ENCODE measurements around the gene TMEM178B.
"Not testable (repeated sequence)": the region's sequence is repeated elsewhere in the genome, so short reads cannot be mapped to it uniquely, and the experiment has no call there.

TMEM178B gene

DNA sequence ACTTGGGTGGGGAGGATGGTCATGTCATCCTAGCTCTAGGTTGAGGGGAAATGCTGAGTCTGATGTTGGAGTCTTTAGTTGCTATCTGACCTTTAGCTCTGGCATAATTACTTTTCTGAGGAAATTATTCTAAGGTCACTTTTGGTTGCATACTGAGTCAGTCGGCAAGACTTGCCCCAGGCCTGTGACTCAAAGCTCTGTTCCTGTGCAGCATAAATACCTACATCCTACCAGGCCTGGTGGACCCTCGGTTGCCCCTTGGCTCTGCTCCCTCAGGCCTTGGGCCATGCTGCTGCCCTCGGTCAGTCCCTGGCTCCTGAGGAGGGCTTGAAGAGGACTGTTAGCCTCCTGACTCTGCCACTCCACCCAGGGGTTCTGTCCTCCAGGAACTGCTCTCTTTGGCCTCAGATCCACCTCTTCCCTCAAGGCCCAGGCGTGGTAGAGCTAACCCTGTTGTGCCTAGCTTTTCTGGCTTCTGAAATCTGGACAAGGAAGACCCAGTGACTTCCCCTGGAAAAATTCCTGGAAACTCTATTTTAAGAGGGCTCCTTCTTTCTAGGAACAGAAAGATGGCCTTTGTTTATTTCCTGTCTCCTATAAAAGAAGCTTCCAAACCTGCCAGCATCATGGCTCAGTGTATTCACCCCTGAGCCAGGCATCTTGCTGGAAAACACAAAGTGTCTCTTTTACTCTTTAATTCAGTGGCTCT, 71.2 kb downstream of the TMEM178B start:
- DNase-seq, result no peak

DNA sequence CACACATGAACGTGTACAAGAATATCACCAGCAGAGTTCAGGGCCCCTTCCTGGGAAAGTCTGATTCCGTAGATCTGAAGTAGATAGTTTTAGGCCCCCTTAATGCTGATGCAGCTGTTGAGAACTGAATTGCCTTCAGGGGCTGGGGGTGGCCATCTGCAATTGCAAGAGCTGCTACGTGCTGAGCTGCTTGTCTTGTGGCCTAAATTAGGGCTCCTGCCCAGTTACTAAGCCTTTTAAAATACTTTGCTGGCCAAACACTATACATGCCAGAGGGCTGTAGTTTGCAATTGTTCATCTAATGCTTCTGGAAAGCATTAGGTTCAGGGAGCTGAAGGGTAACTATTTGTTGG, 71.7 kb downstream of the TMEM178B start:
- no peak for DNase-seq

DNA sequence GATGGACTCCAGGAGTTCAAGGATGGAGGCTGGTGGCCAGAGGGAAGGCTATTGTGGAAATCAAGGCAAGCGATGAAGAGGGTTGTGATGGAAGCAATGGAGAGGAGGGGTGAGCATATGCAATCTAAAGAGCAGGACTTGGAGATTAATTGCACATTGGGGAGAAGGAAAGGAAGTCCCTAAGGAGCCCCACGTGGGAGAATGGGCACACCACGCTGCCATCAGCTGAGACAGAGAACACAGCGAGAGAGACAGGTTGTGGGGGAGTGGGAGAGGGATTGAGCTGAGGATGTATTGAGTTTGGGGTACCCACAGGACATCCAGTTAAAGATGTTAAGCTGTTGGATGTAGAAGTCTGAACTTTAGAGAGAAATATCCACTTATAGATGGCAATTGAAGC, 73.6 kb downstream of the TMEM178B start:
- no peak for DNase-seq

DNA sequence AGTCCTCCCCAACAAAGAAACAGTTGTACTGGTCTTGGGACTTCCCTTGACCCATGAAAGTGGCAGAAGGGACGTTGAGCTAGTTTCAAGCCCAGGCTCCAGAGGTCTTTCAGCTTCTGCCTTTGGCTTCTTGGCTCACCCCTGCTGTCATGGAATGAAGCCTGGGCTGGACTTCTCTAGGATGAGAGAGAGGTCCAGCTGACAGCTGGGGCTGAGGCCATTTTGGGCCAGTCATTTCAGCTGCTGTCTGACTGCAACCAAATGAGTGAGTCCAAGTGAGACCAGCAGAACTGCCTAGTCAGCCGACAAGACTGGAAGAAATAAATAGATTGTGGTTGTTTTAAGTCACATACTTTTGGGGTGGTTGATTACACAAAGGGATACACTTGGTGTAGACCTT, 76.6 kb downstream of the TMEM178B start:
- no peak for DNase-seq

DNA sequence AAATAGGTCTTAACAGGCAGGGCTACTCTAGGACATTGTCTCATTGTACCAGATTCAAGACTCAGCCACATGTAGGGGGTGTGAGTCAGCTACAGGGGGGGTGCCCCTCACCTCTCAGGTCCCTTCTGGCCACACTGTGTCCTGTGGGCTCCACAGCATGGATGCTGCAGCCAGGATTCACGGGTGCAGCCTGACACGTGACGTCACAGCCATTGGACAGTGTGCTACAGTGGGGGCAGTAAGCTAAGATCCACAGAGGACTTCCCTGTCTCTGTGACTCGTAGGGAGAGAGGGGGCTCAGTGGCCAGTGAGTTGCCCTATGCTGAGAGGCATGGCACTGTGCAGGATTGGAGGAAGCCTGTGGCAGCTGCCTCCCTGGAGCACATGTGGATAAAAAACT, 77.9 kb downstream of the TMEM178B start:
- DNase-seq, result no peak

DNA sequence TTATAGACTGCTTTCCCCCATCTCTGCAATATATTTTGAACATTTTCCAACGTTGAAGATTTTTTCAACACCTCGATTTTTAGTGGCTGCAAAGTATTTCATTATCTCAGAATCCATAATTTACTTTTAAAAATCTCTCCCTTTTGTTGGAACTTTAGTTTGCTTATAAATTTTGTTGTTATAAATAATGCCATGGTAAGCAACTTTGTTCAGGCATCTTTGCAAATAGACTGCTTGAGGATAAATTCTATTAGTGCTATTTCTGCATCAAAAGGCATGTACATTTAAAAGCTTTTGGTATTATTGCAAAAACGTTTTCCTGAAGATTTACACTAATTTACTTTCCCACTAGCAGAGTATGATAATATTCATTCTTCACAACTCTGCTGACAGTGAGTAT, 79.4 kb downstream of the TMEM178B start:
- DNase-seq, result no peak

DNA sequence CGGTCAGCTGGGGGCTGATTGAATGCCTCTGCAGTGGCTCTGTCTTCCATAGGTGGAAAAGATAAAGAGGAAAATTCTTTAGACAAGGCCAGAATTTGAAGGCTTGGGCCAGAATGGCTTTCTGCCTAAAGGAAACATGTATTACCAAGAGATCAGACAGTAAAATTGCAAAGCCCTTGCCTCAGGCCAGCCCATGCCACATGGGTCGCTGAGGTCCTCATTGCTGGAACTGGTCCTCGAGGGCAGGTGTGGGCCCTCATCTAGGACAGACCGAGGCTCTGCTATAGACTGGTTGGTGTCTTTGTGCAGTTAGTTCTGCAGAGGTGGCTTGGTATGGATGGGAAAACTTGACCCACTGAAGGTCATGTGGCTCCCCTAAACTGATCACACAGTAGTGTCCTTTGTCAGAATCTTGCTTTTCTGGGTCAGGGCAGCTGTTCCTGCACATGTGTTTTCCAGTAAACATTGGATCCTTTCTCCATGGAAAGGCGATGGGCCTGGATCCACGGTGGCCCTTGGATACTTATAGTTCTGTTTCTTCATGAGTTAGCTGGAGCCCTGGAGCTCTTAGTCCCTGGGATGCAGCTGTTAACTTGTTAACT, 80.4 kb downstream of the TMEM178B start:
- DNase-seq, result no peak

DNA sequence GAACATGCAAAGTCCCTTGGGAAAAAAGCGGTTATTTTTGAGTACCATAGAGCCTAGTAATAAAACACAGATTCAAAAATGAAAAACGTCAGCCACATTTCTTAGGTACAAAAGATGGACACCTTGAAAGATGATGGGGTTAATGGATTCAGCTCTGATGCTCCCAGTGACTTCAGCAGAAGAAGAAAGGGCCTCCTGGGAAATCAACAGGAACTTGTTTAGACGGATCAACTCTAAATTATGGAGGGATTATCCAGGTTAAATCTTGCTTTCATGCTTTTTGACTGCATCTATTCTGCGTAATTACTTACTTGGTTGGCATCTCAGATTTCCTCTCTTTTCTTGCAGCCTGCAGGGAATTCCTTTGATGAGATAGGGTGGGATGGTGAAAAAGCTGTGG, 82.5 kb downstream of the TMEM178B start:
- DNase-seq, result no peak

DNA sequence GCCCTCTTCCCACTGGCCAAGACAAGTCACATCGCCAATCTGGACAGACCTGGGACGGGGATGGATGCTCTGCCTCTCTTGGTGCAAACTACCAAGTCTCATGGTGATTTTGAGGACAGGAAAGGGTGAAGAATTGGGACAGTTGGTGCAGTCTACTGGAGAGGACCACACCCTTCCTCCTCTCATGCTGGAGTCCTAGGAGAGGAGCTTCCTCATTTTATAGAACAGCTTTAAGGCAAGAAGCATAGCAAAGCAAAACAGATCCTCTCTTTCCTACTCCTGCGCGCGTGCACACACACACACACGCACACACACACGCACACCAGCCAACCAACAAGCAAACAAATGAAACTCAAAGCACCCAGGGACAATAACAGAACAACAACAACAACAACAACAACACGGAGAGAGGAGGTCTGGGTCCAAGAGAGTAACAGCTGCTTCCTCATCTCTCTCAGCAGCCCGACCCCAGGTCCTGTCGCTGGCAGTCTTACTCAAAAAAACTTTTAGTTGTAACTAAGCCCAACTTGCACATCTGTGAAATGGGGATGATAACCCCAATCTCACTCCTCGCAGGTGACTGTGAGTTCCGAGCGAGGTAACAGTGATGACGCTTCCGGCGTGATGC, 83.4 kb downstream of the TMEM178B start:
- DNase-seq, result no peak

DNA sequence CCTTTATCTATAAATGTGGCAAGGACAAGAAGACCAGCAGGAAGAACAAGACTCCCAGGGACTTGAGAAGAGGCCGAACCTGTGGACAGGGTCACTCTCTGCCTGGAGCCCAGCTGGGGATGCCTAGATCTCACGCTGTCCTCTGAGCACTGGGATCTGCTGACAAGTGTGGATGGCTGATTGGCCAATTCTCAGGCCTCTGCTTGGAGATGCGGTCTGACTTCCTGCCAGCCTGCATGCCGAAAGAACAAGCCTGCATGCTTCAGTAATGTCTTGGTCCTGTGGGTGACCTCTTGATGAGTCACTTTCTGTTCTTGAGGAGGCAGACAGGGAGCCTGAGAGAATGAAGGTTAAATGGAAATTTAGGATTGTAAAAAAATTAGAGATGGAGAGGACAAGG, 84.7 kb downstream of the TMEM178B start:
- no peak for DNase-seq

DNA sequence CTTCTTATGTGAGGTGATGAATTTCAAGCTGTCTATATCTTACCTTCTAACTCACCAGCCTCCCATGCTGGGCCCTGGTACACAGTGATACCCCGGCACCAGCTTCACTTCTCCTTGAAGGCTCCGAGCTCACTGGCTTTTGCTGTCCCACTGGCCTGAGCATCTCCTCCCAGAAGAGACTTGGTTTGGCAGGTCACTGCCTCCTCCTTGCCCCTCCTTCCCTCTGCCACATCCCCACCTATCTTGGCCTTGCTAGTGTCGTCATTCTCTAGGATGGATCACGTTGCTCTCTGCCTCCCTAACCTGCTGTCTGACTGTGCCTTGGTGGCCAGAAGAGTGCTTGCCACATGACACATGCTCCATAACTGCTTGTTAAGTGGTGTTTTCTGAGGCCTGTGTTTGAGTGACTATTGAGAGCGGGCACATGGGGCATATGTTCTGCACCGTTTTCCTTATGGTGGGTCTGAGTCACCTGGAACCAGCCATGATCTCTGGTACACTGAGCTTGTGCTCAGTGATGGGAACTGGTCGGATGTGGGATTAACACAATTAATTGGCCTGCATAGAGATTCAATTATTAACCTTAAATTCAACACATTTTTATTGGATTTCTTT, 86.5 kb downstream of the TMEM178B start:
- no peak for DNase-seq

DNA sequence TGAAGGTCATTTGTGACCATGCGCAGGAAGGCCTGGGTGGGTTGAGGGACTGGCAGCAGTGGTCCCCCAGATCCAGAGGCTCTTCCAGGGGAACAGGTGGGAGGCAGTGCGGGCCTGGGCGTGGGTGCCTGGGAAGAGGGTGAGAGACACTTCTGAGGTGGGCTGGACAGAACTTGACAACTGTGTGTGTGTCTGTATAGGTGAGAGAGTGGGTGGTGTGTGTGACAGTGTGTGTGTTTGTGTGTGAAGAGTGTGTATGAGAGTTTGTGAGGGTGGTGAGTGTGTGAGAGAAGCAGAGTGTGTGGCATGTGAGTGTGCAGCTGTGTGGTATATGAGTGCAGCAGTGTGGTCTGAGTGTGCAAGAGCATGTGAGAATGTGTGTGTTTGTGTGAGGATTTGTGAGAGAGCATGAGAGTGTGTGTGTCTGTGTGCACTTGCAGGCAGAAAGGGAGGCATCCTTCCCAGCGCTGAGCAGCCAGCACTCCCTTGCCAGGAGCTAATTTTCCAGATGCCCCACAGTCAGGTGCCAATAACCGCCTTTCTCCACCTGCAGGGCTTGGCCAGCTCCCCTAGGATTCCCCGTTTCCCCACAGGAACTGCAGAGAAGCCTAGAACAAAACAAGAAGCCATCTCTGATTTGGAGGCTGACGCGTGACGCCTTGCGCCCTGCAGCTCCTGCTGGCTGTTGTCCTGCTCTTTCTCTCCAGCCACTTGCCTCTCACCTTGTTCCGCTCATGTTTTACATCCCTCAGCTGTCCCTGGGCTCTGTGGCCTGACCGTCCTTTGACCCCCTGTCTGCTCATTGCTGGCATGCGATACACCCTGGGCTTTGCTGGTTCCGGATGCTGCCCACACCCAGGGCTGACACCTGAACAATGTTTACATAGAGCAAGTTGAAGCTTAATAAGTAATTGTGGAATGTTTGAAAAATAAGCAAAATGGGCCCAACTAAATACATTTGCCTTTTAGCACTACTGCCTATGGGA, 88.0 kb downstream of the TMEM178B start:
- no peak for DNase-seq

DNA sequence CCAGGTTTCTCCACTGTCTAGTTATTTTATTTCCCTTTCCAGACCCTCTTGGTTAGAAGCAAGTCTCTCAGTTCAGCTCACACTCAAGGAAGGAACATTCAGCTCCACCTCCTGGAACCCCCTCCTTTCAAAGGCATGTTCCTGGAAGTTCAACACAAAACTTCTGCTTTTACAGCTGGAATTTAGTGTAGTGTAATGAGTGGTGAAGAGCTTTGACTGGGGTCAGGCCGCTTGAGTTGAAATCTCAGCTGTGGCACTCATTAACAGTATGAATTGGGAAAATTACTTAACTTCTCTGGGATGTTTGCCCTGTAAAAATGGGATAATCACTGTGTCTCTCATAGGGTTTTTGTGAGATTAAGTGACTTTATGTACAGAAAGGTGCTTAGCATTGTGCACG, 91.7 kb downstream of the TMEM178B start:
- DNase-seq, result no peak

DNA sequence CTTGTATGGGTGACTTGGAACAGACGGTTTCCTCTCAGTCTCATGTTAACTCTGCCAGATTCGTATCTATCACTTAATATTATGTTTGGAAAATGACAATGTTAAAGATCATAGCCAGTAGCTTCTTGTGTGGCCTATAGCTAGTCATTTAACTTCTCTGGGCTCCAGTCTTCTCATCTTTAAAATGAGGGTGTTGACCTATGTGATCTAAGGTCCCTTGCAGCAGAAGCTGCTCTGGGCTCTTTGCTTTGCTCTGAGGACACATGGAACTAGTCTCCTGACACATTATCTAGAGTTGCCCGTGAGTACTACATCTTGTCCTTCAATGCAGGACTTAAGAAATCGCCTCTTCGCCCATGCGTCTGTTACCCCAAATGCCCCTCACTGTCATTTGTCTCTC, 93.1 kb downstream of the TMEM178B start:
- no peak for DNase-seq

DNA sequence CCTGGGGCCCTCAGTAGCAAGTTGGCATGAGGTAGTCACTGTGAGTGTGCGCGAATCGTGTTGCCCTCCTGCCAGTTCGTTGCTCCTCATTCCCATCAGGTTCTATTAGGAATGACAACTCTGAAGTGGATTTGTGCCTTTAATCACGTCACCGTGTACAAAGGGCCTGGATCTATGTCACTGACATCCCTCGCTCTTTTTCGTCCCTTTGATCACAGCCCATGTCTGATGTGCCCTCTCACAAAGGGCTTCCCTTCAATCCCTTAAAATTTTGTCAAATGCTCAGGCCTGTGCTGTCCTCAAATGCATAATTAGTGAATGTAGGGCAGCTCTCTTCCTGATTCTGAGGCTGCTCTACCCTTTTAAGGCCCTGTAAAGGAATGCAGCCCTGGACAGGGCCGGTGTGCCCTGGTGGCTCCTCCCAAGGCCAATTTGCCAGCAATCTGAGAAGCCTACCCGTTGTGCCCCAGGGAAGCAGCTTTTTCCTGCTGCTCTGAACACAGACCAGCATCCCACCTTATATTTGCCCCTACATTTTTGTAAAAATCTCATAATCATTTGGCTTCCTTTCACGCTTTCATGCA, 93.6 kb downstream of the TMEM178B start:
- DNase-seq, result no peak

DNA sequence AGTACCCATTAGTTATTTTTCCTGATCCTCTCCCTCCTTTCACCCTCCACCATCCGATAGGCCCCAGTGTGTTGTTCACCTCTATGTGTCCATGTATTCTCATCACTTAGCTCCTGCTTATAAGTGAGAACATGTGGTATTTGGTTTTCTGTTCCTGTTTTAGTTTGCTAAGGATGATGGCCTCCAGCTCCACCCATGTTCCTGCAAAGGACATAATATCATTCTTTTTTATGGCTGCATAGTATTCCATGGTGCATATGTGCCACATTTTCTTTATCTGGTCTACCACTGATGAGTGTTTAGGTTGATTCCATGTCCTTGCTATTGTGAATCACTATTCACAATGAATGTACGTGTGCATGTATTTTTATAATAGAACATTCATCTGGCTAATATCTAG, 95.3 kb downstream of the TMEM178B start:
- DNase-seq, result not testable (repeated sequence)

DNA sequence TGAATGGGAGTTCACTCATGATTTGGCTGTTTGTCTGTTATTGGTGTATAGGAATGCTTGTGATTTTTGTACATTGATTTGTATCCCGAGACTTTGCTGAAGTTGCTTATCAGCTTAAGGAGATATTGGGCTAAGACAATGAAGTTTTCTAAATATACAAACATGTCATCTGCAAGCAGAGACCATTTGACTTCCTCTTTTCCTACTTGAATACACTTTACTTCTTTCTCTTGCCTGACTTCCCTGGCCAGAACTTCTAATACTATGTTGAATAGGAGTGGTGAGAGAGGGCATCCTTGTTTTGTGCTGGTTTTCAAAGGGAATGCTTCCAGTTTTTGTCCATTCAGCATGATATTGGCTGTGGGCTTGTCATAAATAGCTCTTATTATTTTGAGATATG, 101.9 kb downstream of the TMEM178B start:
- not testable (repeated sequence) for DNase-seq

DNA sequence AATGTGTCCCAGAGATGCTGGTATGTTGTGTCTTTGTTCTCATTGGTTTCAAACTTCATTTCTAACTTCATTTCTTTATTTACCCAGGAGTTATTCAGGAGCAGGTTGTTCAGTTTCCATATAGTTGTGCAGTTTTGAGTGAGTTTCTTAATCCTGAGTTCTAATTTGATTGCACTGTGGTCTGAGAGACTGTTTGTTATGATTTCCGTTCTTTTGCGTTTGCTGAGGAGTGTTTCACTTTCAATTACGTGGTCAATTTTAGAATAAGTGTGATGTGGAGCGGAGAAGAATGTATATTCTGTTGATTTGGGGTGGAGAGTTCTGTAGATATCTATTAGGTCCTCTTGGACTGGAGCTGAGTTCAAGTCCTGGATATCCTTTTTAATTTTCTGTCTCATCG, 103.3 kb downstream of the TMEM178B start:
- not testable (repeated sequence) for DNase-seq

DNA sequence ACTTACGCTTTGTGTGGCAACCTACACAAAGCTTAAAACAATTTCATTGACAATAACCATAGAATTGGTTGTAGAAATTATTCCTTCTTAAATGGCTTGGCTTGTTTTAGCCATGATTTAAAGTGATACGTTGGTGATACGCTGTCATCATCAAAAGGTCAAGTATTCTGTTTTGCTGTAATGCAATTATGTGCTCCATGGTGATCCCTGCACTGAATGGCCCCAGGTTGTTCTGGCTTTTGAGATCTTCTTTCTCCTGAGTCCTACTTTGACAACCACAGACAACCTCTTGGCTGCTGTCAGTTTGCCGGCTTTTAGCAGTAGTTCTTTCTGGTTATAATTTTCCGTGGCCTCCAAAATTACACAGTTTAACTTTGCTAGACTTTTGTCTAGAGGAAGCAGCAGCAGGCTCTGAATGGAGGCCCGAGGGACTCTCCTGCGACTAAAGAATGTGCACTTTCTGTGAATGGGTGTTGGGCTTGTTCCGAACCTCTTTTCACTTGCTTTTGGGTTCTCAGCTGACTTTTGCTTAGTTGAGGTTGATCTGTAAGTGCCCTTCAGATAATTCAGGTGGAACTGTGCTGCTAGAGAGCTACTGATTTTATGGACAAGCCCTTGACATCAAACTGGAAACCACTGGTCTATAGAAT, 104.7 kb downstream of the TMEM178B start:
- DNase-seq, result no peak

DNA sequence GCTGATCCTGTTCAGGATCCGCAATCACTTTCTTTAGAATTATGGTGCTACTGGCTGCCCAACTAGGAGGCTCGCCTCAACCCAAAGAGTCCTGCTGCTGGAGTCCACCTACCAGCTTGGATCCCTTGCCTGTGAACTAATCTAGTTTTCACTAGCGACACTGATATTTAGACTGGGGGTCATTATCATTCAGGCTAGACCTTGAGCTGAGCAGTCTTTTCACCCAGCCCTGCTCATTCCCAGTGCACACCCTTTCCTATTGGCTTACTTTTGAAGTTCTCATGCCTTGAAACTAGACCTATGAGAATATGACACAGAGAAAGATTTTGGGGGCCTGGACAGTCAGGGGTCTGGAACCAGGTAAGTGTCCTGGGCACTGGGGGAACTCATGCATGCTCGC, 107.9 kb downstream of the TMEM178B start:
- no peak for DNase-seq

DNA sequence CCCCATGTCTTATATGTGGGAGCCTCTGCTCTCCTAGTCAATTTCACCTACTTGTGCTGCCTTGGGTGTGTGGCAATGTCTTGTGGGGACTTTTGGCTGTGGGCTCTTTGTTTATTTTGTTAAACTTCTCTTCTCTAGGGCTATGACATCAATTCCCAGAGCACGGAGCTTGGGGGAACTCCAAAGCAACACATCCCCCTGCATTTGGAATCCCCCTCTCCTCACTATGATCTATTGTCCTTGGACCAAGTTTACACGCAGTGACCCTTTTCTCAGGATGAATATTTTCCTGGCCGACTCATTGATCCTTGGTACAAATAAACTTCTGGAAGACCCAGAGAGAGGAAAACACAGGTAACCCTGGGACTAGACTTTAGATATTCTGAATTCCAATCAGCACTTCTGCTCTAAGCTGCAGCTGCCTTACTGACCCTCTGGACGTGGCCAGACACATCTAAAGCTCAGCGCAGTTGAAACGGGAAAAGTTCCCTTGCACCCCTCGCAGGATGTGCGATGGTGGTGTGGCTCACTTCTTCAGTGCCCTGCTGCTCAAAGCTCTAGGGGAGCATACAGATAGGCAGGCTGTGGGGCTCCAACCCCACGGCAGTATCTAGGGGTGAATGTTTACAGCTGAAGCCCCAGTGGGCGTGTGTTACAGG, 110.8 kb downstream of the TMEM178B start:
- DNase-seq, result no peak

Data from activated T-cell treated with anti-CD3 and anti-CD28 coated beads for 4 hours (primary cell).